Suppressor macrophage (primary cell): ENCODE data around the gene SMU1.
A peak's percentile ranks its signal among the peaks of the same experiment; 100 is the strongest.

Experiments used
- DNase-seq, 4 experiments: peaks; one replicate each; pipeline ENCODE4 v3.0.0-alpha.2; 2020 to 2022
- total RNA-seq, 17 experiments: gene quantifications; one replicate each; lab custom pipeline; 2026; ENCODE audit warnings: mixed read lengths in 6 of 17, inconsistent platforms in 3 of 17; lab: John Stamatoyannopoulos, UW

SMU1 gene
- 75.5 to 111 (median 88.3) reads per million in 17 experiments for total RNA-seq

DNA sequence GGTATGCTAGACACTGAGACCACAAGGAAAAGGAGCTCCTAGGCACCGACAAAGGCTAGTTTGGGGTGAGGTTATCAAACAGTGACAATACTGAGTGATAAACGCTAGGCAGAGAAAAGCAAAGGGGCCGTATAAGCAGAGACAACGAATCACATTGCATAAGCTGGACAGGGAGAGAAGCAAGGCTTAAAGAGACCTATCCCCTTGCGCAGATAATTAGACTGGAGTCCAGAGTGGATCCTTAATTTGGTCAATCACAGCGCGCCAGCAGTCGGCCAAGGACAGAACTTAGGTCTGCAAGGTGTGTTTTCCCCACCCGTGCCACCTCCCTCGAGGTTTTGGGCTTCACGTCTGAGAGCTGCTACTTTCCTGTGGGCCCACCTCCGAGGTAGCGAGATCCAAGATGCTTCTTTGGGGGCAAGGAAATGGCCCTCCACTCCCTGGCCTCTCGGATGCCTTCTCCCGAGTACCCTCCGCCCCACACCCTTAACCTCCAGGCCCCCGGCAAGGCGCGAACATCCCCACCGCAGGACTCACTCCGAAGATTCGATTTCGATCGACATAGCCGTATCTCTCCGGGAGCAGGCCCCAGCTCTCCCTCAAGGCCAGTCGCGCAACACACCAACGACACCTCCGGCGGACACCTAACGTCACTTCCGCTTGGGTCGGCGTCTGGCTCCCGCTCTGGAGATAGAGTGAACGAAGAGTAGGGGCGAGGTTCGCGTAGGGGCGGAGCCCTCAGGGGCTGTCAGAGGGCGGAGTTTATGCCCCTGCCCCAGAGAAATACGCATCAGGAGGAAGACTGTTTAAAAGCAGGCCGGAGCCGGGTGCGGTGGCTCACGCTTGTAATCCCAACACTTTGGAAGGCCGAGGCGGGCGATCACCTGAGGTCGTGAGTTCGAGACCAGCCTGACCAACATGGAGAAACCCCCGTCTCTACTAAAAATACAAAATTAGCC lies at the start of gene SMU1:
Gene SMU1, minus strand, starts transcription at position 629 of the 959 bp plus-strand sequence. Its CDS starts 66 bp downstream, at position 563.
- DNase-seq, result peak; percentile 97 to 99 (median 98)

DNA sequence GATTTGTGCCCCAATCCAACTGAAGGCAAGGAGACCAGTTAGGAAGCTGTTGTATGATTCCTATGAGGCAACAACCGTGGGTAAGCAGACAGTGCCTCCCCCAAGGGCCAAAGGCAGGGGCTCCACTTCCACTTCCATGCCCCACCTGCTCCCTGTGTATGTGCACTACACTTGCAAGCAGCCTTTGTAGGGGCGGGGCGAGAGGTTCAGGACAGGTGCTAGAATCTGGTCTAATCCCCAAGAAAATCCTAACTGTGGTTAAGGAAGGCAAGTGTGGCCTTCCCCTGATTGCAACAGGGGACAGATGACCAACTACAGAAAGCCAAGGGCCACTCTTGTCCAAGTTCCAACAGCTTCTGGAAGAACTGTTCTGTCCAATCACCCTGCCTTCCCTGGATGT lies 49.0 kb upstream of the SMU1 start:
- DNase-seq, result no peak

DNA sequence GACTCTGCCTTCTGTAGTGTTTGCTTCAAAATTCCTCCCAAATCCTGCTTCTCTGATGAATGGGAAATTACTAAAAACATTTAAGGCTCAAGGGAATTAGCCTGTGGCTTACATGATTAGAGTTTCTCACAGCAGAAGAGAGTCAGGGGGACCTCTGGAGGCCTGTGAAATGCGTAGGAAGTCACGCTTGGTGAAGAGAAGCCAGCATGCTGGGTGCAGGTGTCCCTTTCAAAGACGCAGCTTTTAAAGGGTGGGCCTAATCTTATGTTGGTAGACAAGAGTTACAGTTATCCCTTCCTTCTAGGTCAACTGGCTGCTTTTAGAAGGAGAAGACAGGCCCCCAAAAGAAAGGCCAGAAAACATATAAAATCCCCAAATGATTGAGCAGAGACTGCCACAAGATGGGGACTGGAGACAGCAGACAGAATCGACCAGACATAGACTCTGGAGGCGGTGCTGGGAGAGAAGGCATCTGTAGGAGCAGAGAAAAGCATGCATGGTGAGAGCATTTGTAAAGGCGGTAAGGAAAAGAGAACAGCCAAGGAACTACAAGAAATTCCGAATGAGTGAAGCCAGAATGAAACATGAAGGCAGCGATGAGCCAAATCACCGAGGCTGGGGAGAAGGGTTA lies 48.4 kb upstream of the SMU1 start:
- DNase-seq, result no peak

DNA sequence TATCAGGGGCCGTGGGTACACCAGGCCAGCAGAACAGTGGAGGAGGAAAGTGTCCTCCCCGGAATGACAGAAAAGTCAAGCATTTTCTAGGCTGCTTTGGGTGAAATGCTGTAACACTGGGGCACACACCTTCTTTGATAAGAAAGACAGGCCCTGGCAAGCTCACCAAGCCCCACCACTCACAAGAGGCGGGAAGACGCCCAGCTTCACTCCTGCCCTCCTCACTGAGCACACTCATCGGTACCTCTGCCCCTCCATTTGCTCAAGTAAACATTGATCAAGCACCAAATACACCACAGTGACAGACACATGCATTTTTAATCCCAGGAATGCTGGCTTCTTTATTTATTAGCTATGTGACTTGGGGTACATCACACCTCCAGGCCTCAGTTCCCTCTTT lies 47.6 kb upstream of the SMU1 start:
- no peak for DNase-seq

DNA sequence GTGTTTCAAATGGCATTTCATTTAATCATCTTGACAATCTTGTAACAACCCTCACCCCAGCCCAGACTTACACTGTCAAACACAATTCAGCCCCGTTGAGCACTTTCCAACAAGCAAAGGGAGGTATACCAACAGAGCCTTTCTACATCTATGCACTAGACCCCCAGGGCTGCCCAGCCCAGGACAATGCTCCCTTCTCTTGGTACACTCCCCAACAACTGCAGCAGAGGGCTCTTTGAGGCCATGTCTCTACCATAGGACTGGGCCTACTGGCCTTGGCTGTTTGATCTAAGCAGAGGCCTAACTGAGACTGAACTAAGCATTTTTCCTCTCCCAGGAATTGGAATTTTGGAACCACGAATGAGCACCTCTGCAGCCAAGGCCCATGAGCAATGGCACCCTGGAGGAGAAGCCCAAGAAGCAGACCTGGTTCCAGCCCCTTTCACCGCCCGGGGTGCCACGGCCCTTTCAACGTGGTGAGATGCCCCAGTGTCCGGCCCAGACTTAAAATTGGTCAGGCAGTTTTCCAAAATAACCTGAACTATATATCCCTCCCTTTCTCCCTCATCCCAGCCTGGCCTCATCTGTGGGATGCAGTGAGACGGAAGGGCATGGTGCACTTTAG lies 47.0 kb upstream of the SMU1 start:
- DNase-seq, result no peak

DNA sequence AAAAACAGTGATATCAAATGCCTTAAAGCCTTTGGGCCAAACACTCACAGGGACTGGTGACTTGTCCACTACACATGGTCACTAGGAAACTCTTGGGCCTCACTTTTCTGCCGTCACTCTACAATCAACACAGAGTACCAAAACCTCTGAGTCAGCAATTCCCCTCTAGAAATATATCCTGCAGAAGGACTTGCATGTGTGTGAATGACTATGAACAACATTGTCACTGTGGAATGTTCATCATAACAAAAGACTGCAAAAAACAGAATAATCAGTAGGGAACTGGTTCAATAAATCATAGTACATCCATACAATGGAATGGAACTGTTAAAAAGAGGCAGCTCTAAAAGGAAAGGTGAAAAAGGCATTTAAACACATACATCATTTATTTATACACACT lies 44.1 kb upstream of the SMU1 start:
- DNase-seq, result no peak

DNA sequence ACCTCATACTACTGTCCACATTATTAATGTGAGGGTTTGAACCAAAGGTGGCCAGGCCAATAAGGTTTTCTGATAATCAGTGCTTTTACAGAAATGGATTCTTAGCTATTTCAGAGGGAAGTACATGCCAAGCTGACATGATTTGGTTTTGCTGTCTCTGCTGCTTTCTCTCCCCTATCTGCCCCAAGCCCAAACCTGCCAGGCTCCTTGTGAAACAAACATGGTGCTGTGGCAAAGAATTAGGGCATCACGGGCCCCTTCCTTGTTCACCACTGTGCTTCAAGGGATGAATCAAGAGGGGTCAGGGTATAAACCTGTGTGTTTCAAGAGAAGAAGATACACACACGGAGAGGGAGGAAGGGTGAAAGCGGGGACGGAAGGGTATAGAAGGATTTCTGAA lies 41.3 kb upstream of the SMU1 start:
- peak; percentile 42 to 80 (median 66) for DNase-seq

DNA sequence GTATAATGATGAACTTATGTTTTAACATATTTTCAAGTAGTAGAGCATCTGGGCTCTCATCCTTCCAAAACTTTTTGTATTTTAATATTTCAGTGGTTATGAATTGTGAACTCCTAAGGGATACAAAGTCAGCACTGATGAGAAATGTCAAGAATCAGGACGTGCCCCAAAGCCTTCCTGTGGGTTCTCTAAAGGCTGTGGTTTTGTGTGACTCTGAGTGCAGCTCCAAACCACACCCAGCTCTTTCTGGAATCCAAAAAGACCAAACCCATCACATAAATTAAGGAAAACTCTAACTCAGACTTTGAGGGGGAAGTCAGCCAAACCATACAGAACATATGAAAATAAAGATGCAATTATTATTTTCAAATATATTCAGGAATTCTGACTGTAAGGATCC lies 40.8 kb upstream of the SMU1 start:
- peak in 3 of 4 experiments; percentile 45 to 55 (median 50) for DNase-seq

DNA sequence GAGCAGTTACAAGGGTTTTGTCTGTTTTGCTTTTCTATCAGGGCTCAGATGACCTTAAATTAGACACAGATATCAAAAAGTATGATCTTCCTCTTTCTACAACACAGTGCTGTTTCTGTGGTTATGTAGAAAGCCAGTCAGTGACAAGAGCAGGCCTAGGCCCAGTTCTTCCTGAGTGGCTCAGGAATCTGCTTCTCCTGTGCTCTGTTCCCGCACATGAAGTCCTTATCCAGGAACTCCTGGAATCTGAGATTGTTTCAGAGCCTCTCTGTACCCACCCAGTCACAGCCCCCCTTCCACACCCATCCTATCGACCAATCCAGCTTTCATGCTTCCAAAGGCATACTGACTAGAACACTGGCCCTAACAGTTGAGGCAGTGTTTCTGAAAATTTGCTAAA lies 40.4 kb upstream of the SMU1 start:
- peak in 3 of 4 experiments; percentile 64 to 67 (median 67) for DNase-seq

DNA sequence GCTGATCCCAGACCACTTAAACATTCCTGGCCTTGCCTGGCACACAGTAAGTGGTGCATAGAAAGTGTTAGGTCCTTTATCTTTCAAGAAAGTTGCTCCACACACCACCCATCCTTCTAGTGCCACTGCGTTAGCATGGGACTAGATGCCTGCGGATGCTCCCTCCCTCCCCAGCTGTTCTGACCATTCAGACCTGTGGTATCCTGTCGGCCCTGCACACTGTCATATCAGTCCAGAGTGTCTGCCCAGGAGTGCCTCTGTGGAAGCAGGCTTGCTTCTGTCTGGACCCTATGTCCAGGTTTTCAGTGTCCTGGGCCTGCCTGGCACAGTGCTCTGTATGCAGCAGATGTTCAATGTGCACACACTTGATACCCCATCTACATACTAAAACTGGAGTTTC lies 38.3 kb upstream of the SMU1 start:
- DNase-seq, result no peak

DNA sequence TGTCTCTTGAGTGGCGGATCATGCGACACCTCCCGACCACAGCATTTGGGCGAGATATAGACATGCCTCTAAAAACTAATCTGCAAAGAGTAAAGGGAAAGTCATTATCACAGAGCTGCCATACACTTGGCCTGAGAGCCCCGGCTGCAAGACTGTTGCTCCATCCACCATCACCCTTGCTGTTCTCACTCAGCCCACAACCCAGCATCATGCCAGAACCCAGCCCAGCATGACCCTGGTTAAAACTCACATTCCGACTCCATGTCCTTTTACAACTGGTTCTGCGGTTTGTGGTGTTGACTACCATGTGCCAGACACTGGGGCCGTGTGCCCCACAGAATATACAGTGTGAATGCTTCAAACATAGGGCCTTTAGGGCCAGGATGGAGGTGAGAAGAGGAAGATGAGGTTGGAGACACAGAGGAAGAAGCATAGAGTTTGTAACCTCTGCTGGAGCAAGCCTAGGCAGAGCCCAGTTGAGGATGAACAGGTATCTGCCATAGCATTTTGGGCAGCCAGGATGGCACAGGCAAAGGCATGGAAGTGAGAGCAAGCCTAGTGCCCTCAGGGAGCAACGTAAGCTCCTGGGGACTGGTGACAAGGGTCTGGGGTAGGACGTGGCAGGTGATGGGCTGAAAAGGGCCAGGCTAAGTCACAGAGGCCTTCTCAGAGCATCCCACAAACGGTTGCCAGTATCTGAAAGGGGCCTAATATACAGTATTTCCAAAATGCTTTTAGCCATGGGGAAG lies 37.5 kb upstream of the SMU1 start:
- no peak for DNase-seq

DNA sequence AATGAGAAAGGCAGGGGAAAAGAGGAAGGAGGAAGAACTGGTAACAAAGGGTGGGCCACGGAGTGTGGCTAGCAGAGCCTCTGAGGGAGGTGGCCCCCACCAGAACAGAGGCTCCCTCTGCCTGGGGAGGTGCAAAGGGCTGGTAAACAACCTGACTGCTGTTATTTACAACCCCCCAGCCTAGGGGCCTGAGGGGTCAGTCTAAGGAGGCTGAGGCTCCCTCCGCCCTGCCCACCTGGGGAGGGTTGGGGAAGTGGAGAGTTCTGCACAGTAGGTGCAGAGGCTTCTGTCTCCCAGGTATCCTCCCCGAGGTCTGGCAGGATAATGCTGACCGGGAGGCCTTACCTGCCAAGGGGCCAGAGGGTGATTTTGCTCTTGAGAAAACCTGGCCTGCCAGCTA lies 35.6 kb upstream of the SMU1 start:
- DNase-seq, result no peak

DNA sequence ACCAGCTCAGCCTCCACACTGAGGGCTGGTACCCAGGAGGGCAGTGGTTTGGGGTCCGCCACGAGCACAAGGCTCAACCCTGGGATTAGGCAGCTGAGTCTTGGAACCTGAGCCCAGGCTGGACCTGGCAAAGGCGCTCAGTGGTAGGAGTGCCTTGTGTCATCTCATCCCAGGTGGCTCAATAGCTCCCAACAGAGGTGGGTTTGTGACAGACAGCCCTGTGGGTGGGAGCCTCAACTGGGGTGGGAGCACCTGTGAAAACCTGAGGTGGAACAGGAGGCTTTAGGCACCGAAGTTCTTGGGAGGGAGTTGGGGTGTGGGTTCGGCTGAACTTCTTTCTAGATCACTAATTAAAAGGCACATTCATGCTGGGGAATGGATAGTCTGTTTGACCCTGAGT lies 35.2 kb upstream of the SMU1 start:
- no peak for DNase-seq

DNA sequence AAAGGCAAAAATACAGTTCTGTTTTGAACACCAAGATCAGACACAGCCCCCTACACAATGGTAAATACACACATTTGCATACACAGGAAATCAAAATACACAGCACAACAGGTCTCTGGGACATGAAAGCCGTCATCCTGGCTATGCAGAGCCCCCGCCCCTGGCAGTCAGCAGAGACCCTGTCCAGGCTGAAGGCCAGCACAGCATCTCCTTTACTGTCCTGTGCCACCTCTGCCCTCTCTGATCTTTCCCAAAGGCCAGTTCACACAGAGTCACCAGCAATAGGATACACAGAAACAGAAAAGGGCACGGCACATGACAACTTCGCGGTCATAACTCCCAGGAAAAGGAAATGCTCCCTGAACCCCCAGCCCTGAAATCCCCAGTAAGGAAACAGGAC lies 34.2 kb upstream of the SMU1 start:
- DNase-seq, result no peak

DNA sequence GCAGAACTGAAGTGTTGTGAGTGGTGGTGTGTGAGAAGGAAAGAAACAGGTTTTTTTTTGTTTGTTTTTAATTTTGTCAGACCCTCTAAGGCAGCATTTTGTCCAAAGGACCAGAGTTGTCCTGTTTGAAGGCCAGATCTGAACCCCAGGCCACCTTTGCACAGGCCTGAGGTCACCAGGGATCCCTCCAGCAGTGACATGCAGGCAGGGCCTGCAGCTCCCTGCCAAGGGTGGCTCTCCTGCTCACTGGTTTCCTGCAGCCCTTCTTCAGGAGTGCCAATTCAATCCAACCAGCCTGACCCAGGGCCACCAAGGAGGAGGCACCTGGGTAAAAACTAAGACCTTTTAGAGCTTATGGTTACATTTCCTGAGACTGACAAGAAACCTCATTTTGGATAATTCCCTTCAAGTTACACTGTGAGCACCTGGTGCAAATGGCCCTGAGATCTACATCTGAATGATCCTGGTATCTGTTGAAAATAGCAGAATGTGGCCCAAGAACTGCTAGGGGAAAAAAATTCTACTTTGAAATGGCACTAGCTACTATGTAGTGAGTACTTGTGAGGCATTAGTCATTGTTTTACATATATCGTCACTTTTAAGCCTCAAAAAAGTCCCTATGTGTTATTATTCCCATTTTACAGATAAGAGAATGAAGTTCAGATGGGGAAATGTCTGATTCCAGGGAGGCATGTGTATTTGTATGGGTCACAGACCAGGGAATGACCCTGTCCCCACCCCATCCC lies 33.5 kb upstream of the SMU1 start:
- no peak for DNase-seq

DNA sequence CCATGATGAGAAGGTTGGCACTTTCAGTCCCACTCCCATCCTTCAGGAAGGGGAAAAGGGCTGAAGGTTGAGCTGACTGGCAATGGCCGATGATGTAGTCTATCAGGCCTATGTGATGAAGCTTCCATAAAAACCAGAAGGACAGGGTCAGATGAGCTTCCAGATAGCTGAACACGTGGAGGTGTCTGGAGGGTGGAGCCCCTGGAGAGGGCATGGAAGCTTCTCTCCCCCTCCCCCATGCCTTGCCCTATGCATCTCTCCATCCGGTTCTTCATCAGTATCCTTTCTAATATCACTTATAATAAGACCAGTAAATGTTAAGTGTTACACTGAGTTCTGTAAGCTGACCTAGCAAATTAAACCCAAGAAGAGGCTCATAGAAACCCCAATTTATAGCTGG lies 32.6 kb upstream of the SMU1 start:
- no peak for DNase-seq

DNA sequence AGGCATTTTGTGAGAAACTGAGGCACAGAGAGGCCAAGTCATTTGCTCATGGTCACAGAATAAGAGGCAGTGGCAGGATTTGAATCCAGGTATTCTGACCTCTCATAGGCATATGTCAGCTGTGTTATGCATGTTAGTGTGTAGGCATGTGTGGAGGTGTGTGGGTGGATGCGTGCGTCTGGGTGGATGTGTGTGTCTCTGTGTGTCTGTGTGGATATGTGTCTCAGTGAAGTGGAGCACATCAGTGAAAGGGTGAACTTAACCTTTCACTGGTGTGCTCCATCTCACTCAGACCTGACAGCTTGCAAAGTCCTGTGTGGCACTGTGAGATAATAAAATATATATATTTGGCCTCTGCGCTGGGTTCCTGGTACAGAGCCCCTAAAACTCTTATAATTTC lies 32.0 kb upstream of the SMU1 start:
- no peak for DNase-seq

DNA sequence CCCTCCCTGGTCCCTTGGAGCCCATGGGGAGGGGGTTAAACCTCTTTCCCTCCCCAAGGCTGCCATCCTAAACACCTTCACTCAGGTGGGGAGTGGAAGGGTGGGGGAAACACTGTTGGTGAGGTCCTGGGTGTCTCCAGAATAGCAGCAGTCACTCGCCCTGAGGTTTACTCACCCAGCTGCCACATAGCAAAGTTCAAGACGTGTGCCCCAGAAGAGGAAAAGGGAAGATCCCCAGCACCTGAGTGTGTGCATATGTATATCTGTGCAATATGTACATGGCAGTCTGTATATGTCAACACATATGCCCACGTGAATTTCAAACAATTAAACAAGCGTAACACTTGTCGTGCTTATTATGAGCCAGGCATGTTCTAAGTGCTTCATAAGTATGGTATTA lies 31.3 kb upstream of the SMU1 start:
- DNase-seq, result no peak

DNA sequence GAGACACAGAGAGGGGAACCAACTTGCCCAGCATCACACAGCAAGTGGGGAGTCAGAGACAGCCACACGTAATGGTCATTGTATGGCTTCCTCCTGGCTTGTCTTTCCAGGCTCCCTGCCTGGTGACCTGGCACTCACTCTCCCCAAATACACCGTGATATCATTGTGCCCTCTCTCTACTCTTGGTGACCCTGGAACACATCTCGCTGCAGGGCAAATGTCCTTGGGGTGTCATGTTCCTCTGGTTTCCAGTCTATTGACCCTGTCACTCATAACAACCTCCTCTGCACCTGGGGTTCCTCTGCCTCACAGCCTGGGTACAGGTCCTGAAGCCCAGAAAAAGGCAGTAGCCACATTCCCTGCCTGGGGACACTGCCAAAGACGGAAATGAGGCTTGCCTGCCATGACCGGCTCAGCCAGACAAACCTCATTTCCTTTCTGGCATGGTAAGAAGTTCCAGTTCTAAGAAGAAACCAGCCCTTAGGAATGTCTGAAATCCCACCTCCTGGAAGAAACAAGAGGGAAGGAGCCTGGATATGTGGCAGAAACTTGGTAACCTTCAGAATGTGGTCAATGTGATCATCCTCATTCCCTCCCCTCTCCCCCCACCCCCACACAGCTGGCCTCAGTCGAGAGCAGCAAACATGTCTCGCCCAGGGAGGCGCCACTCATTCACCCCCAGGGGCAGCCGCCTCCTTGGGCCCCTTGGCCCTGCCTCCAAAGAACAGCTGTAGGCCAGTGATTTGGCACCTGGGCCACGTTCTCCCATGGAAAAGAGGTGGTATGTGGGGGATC lies 30.6 kb upstream of the SMU1 start:
- DNase-seq, result no peak

DNA sequence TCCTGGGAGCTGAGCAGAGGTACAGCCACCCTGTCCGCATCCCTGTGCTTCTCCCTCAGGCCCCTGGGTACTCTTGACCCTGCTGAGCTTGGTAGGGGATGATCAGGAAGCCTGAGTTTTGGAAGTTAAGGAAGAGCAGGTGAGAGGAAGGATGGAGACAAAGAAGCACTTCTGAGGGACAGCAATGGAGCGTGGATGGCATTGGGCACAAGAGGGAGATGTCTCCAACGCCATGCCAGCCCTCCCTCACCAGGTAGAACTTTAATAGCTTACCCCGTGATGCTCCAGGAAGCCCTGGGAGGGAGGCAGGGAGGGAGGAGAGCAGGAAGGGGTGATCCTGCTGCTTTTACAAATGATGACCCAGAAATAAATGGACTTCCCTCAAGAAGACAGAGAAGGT lies 29.9 kb upstream of the SMU1 start:
- no peak for DNase-seq

DNA sequence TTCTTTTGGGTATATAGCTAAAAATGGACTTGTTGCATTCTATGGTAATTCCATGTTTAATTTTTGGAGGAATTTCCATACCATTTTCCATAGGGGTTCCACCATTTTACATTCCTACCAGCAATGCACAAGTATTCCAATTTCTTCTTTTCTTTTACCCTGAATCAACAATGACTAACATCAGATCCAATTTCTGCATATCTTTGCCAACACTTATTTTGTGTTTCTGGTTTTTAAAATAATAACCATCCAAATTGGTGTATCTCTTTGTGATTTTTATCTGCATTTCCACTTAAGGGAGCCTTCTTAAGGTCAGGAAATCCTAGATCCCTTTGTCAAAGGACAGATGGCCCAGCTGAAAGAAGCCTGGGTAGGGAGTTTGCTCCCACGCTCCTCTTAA lies 29.5 kb upstream of the SMU1 start:
- DNase-seq, result no peak
